ENCODE measurements around the gene PDZD2.
"Not testable (repeated sequence)": the region's sequence is repeated elsewhere in the genome, so short reads cannot be mapped to it uniquely, and the experiment has no call there.

PDZD2 gene

GRCh38 chr5:31698673-31699072 lies 59.7 kb downstream of the PDZD2 start:
- no peak for DNase-seq

DNA sequence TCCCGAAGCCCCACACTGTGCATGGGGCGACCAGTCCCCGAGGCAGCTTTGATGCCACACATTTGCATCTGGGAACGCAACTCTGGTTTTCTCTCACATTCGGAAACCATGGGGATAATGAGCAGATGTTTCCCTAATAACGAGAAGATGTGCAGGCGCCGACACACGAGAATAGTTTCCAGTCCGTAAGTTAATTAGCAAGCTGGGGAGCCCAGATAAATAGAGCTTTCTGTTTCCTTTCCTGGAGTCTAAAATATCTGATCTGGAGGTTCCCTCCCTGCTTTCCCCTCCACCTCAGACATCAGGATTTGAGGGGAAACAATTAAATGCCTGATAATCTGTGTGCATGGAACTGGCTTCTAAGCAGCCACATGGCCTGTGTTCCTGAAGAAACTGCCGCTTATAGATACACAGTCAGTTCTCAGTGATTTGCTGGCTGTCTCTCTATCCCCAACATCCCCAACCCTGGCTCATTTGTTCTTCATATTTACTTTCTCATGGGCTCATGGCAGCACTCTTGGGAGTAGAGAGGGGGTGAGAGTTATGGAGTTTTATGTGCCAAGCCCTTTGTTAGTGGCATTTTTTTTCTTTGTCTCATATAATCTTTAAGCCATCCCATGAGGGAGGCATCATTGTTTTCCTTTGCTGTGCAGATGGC lies 62.8 kb downstream of the PDZD2 start:
- no peak for DNase-seq

DNA sequence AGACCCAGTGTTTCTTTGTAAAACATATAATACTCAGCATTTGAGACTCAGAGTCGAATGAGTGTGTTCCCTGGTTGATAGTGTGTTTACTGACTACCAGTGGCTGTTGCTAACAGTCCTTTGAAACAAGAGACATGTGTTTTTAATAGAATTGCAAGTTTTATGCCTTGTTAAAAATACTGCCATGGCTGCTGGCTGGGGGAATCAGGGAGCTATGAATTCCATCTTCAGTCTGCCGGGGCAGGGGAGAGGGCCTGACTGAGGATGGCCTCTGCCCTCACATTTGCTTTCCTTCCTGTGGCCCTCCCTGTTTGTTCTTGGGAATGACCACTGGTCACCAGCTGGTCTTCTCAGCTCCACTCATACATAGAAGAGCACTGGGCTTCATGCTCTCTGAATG lies 63.8 kb downstream of the PDZD2 start:
- no peak for DNase-seq

DNA sequence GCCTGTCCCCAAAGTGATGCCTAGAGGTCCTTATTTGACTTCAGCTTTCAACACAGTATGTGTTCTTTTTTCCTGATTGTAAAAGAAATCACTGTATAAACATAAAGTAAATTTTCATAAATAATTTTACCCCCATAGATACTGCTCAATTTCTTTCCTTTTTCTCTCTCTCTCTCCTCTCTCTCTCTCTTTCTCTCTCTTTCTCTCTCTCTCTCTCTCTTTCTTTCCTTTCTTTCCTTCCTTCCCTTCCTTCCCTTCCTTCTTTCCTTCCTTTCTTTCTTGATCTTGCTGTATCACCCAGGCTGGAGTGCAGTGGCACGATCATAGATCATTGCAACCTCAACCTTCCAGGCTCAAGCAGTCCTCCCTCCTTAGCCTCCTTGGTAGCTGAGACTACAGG lies 64.8 kb downstream of the PDZD2 start:
- DNase-seq = no peak

DNA sequence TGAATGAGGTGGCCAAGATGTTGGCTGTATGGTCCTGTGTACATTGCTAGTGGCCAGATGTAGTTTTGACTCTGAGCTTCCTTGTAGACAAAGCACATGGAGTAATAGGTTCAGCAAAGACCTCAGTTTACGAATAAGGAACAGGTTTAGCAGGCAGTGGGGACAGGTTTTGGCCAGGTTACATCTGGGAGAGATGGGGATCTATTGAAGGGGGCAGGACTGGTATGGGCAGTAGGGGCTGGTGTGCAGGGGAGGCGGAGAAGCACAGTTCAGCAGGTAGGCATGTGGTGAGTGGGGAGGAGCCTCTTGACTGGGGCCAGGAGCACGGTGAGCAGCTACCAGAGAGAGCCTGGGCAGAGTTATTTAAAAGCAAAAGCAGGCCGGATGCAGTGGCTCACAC lies 67.3 kb downstream of the PDZD2 start:
- DNase-seq = no peak

DNA sequence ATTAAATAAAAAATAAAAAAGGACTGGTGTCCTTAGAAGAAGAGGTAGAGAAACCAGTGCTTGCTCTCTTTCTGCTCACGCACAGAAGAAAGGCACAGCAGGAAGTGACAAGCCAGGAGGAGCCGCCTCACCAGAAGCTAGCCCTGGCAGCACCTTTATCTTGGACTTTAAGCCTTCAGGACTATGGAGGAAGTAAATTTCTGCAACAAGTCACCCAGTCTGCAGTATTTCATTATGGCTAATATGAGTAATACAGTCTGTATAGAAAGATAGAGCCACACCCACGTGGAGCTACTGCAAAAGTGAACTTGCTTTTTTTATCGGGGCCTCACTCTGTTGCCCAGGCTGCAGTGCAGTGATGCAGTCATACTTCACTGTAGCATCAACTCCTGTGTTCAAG lies 68.4 kb downstream of the PDZD2 start:
- DNase-seq = peak; percentile 25

DNA sequence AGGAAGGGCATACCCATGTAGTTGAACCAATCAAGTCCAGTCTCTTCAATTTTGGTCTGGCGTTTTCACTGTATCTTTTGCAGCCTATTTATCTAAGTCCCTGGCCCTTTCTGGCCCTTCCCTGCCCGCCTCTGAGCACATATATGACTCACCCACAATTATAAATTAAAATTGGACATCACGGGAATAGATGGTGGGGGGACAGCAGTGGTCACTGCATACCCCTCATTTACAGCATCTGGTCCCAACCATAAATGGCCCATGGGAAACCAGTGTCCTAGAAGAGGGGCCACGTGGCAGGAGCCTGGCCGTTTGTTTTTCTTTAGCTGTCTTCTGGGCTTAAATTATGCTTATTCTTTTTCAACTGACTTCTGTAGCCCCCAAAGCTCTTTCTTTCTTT lies 69.2 kb downstream of the PDZD2 start:
- no peak for DNase-seq

- no peak for DNase-seq
Observed at GRCh38 chr5:31711363-31711762, 72.4 kb downstream of the PDZD2 start.

DNA sequence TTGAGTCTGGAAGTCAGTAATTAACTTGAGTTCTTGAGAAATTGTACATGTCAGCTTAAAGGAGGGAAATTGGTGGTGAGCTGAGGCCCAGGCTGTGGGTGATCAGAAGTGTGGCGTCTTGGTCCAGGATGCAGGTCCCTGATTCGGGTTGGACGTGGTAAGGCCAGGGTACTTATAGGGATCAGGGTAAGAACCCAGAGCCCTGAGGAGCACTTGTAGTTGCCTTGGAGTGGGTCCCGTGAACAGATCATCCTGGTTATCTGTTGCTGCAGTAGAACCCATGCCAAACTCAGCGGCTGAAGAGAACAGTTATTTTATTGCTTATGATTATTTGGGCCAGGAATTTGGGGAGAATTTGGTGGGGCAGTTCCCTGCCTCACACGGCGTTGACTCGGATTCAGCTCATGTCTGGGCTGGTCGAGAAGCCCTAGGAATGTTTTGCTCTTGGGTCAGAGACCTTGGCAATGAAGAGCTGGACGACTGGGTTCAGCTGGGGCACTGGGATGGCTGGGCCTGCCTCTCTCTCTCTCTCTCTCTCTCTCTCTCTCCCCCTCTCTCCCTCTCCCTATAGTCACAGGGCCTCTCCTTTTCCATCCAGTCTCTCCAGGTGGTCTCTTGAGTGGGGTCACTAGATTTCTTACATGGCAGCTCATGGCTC lies 73.1 kb downstream of the PDZD2 start:
- no peak for DNase-seq

DNA sequence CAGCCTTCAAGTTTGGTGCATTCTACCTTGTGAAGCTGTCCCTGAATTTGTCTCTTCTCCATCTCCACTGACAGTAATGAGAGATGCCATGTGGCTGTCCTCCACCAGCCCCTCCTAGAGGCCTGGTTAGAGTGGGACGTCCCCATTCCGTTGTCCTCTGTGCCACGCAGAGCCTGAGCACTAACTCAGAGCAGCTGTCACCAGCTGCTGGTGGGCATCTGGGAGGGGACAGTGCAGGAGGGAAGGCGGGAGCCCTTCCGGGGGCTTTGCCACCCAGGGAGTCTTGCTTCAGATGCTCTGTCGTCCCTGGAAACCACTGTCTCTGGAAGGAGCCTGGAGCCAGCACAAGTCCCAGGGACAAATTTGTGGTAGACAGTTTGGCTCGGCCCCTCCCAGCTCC lies 78.6 kb downstream of the PDZD2 start:
- DNase-seq = no peak

DNA sequence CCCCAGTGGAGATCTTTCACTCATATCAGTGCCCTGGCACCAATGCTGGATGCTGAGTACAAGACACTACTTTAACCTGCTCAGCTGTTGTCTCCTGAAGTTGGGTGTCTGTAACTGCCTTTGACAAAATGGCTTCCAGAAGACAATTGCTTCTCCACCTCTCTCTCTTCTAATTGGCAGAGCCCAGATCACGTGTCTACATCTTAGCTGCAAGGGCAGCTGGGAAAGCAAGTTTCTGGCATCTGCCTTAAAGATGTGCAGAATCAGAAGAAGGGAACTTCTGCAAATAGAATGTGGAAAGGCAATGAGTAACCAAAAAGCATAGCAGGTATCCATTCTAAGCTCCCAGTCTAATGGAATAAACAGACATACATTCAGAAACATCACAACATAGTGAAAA lies 81.1 kb downstream of the PDZD2 start:
- no peak for DNase-seq

DNA sequence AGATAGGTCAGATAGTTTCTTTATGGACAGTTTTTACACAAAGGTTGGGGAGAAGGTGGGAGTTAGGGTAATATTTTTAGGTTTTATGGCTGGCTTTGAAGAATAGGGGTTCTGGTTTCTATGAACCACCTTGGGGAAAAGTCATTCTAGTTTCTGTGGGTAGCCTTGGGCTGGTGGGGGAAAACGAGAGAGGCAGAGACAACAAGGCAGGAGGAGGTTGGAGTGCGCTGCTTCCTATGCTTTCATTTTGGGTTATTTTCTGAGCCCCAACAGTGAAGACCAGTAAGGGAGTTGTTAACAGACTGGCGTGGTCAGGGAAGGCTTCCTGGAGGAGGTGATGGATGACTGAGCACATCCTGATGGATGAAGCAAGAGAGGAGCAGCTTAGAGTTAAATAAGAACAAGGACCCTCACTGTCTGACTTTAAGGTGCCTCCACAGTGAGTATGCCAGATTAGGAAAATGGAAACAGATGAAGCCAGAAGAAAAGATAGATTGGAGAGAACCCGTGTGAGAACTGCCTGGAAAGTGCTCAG lies 81.9 kb downstream of the PDZD2 start:
- no peak for DNase-seq

DNA sequence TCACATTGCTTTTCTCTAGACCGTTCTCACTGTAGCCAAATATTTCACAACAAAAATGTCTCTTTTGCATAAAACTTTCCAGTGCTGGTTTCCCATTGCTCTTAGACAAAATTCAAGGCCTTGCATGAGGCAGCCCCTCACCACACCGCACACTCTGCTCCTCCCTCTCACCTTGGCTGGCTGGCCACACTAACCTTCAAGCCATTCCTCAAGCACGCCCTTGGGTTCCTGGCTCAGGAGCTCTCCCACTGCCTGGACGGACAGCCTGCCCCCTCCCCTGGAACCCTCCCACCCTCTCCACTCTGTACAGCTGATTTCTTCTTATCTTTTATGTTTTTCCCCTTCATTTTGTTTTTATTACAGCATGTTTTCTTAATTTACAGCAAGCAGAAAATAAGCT lies 83.2 kb downstream of the PDZD2 start:
- DNase-seq = no peak

DNA sequence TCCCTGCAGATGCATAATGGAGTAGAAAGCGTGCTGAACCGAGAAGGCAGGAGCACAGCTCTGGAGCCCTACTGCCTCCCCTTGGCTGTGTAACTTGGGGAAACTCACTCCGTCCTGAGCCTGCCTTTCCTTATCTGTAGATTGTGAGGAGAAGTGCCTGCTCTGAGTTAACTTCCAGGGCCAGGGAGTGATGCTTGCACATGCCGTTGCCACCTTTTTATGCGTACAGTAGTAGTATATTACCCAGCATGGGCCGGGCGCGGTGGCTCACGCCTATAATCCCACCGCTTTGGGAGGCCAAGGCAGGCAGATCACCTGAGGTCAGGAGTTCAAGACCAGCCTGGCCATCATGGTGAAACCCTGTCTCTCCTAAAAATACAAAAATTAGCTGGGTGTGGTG lies 87.1 kb downstream of the PDZD2 start:
- DNase-seq = no peak

DNA sequence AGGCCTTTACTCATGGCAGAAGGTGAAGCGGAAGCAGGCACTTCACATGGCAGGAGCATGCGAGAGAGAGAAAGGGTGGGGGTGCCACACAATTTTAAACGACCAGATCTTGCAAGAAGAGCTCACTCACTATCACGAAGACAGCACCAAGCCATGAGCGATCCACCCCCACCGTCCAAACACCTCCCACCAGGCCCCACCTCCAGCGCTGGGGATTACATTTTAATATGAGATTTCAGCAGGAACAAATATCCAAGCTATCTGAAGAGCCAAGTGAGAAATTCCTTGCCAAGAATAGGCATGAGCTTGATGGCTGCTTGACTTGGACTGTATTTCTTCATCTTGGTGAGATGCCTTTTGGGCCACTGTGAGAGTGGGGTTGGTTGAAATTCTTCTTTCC lies 88.0 kb downstream of the PDZD2 start:
- no peak for DNase-seq

GRCh38 chr5:31728039-31728438 lies 89.1 kb downstream of the PDZD2 start:
- no peak for DNase-seq

DNA sequence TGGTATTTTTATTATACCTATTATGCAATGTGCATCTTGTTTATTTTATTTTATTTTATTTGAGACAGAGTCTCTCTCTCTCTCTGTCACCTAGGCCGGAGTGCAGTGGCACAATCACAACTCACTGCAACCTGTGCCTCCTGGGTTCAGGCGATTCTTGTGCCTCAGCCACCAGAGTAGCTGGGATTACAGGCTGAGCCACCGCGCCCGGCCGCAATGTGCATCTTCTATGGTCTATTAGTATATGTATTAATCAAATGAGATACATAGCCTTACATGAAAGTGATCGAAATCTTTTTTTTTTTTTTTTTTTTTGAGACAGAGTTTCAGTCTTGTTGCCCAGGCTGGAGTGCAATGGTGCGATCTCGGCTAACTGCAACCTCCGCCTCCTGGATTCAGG lies 89.9 kb downstream of the PDZD2 start:
- DNase-seq = not testable (repeated sequence)

- no peak for DNase-seq
Observed at GRCh38 chr5:31730139-31730538, 91.2 kb downstream of the PDZD2 start.

DNA sequence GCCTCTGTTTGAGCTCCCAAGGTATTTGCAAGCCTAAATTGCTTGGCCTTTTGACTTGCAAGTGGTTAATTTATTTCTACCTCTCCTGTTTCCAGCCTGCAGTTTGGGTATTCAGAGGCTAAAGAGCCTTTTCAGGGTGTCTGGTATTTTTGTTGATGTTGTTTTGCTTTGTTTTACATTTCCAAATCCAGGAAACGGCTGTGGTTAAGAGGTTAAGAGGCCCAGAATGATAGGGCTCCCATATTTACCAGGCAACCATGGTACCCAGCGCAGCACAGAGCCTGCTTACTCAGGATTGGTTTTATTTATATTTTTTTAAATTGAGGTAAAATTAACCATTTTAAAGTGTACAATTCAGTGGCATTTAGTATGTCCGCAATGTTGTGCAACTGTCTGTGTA lies 92.1 kb downstream of the PDZD2 start:
- DNase-seq = no peak

GRCh38 chr5:31731710-31732301 lies 92.9 kb downstream of the PDZD2 start:
- DNase-seq = no peak

DNA sequence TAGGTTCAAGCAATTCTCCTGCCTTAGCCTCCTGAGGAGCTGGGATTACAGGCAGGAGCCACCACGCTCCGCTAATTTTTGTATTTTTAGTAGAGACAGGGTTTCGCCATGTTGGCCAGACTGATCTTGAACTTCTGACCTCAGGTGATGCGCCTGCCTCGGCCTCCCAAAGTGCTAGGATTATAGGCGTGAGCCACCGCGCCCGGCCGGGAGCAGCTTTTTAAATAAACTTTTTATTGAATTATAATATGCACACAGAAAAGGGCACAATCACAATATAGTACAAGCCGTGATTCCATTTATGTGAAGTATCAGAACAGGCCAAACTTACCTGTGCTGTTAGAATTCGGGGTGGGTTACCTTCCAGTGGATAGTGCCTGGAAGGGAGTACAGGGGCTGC lies 93.9 kb downstream of the PDZD2 start:
- DNase-seq = not testable (repeated sequence)

GRCh38 chr5:31733371-31733770 lies 94.4 kb downstream of the PDZD2 start:
- no peak for DNase-seq

GRCh38 chr5:31736127-31736526 lies 97.2 kb downstream of the PDZD2 start:
- no peak for DNase-seq

GRCh38 chr5:31738199-31738598 lies 99.3 kb downstream of the PDZD2 start:
- no peak for DNase-seq

Data from suppressor macrophage treated with lipopolysaccharide for 4 hours (primary cell).